ENCODE data around the gene CDH13. TPM values are rescaled to one million over a fixed set of nuclear protein-coding genes. Genes with fewer than 3 reads are reported as not detected.

The CDH13 gene
- total RNA-seq, 1 donor: under 0.01 TPM

- no peak for DNase-seq (ENCODE audit: low read depth in 2 of 3, low spot score in 2 of 3)
Measured at GRCh38 chr16:83574388-83574787, 947.6 kb downstream of the CDH13 start.

GRCh38 chr16:83577078-83577745 is 950.4 kb downstream of the CDH13 start:
- no peak for DNase-seq (ENCODE audit: low read depth in 2 of 3, low spot score in 2 of 3)

- no peak for DNase-seq (ENCODE audit: low read depth in 2 of 3, low spot score in 2 of 3)
Measured at GRCh38 chr16:83578171-83578570, 951.4 kb downstream of the CDH13 start.

GRCh38 chr16:83579027-83579426 is 952.3 kb downstream of the CDH13 start:
- DNase-seq (ENCODE audit: low read depth in 2 of 3, low spot score in 2 of 3): no peak

- DNase-seq (ENCODE audit: low read depth in 2 of 3, low spot score in 2 of 3): no peak
Measured at GRCh38 chr16:83579436-83579835, 952.7 kb downstream of the CDH13 start.

- DNase-seq (ENCODE audit: low read depth in 2 of 3, low spot score in 2 of 3): no peak
Measured at GRCh38 chr16:83581082-83581481, 954.3 kb downstream of the CDH13 start.

- no peak for DNase-seq (ENCODE audit: low read depth in 2 of 3, low spot score in 2 of 3)
Measured at GRCh38 chr16:83581994-83582747, 955.4 kb downstream of the CDH13 start.

GRCh38 chr16:83586036-83586435 is 959.3 kb downstream of the CDH13 start:
- DNase-seq (ENCODE audit: low read depth in 2 of 3, low spot score in 2 of 3): no peak

GRCh38 chr16:83586461-83587200 is 959.9 kb downstream of the CDH13 start:
- no peak for DNase-seq (ENCODE audit: low read depth in 2 of 3, low spot score in 2 of 3)

- DNase-seq (ENCODE audit: low read depth in 2 of 3, low spot score in 2 of 3): no peak
Measured at GRCh38 chr16:83587201-83587600, 960.4 kb downstream of the CDH13 start.

- no peak for DNase-seq (ENCODE audit: low read depth in 2 of 3, low spot score in 2 of 3)
Measured at GRCh38 chr16:83588070-83588469, 961.3 kb downstream of the CDH13 start.

GRCh38 chr16:83589576-83589975 is 962.8 kb downstream of the CDH13 start:
- DNase-seq (ENCODE audit: low read depth in 2 of 3, low spot score in 2 of 3): no peak

GRCh38 chr16:83592778-83593177 is 966.0 kb downstream of the CDH13 start:
- no peak for DNase-seq (ENCODE audit: low read depth in 2 of 3, low spot score in 2 of 3)

GRCh38 chr16:83599789-83600462 is 973.2 kb downstream of the CDH13 start:
- DNase-seq (ENCODE audit: low read depth in 2 of 3, low spot score in 2 of 3): no peak

GRCh38 chr16:83602761-83603722 is 976.3 kb downstream of the CDH13 start:
- no peak for DNase-seq (ENCODE audit: low read depth in 2 of 3, low spot score in 2 of 3)

- no peak for DNase-seq (ENCODE audit: low read depth in 2 of 3, low spot score in 2 of 3)
Measured at GRCh38 chr16:83603723-83604570, 977.2 kb downstream of the CDH13 start.

GRCh38 chr16:83606486-83607030 is 979.8 kb downstream of the CDH13 start:
- DNase-seq (ENCODE audit: low read depth in 2 of 3, low spot score in 2 of 3): no peak

GRCh38 chr16:83609178-83609577 is 982.4 kb downstream of the CDH13 start:
- DNase-seq (ENCODE audit: low read depth in 2 of 3, low spot score in 2 of 3): no peak

Data from hematopoietic multipotent progenitor cell (in vitro differentiated cells).